ENCODE results near the gene NTHL1.

NTHL1 gene

GRCh38 chr16:2046893-2047329 is 723 bp downstream of the NTHL1 start:
- Histone ChIP-seq H3K27ac (ENCODE audit: extremely low read depth, low read depth, low read length) (peak overlapping the region; percentile 58; the same call in 1 of the 2 replicates), H3K4me1 (ENCODE audit: control insufficient read depth, insufficient read depth, low read length) (no peaks in the 10 kb centered on the region), H3K9me3 (ENCODE audit: control insufficient read depth, insufficient read depth, low read depth, low read length) (no peaks in the 10 kb centered on the region), H3K4me3 (ENCODE audit: low read depth, low read length) (peak overlapping the region; percentile 82), H3K36me3 (ENCODE audit: control insufficient read depth in 2 of 2, insufficient read depth in 1 of 2, low read length in 2 of 2) (peaks cover 13 to 31% of the 10 kb centered on the region in 2 experiments; a peak in 2 of 3 replicates)
- CTCF ChIA-PET: interaction anchor here (0.6 to 2.6 kb wide), 7 partner anchors 15 to 133 kb away, joined by 3 to 12 read pairs (median 5); no protein-coding TSS in a partner anchor
- TF ChIP-seq HIC1 (tag by site-specific recombination; IDR thresholded peaks at IDR 0.05) (peak; percentile 42; the same call in 1 of the 2 replicates), ZNF114 (tag by site-specific recombination; IDR thresholded peaks at IDR 0.05) (no peak), GLIS2 (tag by site-specific recombination; IDR thresholded peaks at IDR 0.05) (no peak), ZNF223 (tag by site-specific recombination; IDR thresholded peaks at IDR 0.05) (no peak), ZNF621 (tag by site-specific recombination; IDR thresholded peaks at IDR 0.05) (no peak), MYNN (tag by site-specific recombination; IDR thresholded peaks at IDR 0.05; ENCODE audit: borderline replicate concordance) (no peak), SP2 (tag by site-specific recombination; IDR thresholded peaks at IDR 0.05) (no peak), PRDM10 (tag by site-specific recombination; IDR thresholded peaks at IDR 0.05) (peak; percentile 94), ZNF341 (tag by site-specific recombination; IDR thresholded peaks at IDR 0.05; ENCODE audit: low read depth) (0 out of 2 replicates have a peak, but pooled peaks have one; percentile 3), ZNF76 (tag by site-specific recombination; IDR thresholded peaks at IDR 0.05; ENCODE audit: borderline replicate concordance, low read depth) (0 out of 2 replicates have a peak, but pooled peaks have one; percentile 20)
- POLR2A ChIA-PET: interaction anchor here (1.4 to 3.3 kb wide), 4 partner anchors 9 to 108 kb away, joined by 4 to 37 read pairs (median 12); partner anchors contain the start of genes NHERF2, RPS2 and TRAF7

- H3K4me3 ChIP-seq (ENCODE audit: low read depth, low read length): no peak overlapping the region
- H3K36me3 ChIP-seq (ENCODE audit: control insufficient read depth in 2 of 2, insufficient read depth in 1 of 2, low read length in 2 of 2): peaks cover 13 to 24% of the 10 kb centered on the region in 2 experiments; a peak in 2 of 3 replicates
- ChIA-PET POLR2A (interaction anchor here (1.6 to 3.3 kb wide), 2 partner anchors 19 to 109 kb away, joined by 15 to 37 read pairs; partner anchors contain the start of genes NHERF2 and TRAF7), CTCF (interaction anchor here (0.6 to 2.6 kb wide), 7 partner anchors 14 to 133 kb away, joined by 3 to 12 read pairs (median 5); no protein-coding TSS in a partner anchor)
- no peaks in the 10 kb centered on the region for H3K9me3 ChIP-seq (ENCODE audit: control insufficient read depth, insufficient read depth, low read depth, low read length)
- no peaks in the 10 kb centered on the region for H3K4me1 ChIP-seq (ENCODE audit: control insufficient read depth, insufficient read depth, low read length)
- no peak overlapping the region for H3K27ac ChIP-seq (ENCODE audit: extremely low read depth, low read depth, low read length)
- TF ChIP-seq ZFHX2 (tag by site-specific recombination; conservative IDR thresholded peaks at IDR 0.05): peak; percentile 55
- peak; percentile 22; the same call in 1 of the 2 replicates for TF ChIP-seq KLF1 (tag by site-specific recombination; IDR thresholded peaks at IDR 0.05)
- no peak for TF ChIP-seq PRDM2 (tag by site-specific recombination; IDR thresholded peaks at IDR 0.05; ENCODE audit: borderline replicate concordance)
- TF ChIP-seq EGR2 (tag by site-specific recombination; IDR thresholded peaks at IDR 0.05; ENCODE audit: low read depth): peak; percentile 13; the same call in 1 of the 2 replicates
- no peak for TF ChIP-seq ZNF175 (tag by site-specific recombination; IDR thresholded peaks at IDR 0.05)
- no peak for TF ChIP-seq ZNF473 (tag by site-specific recombination; IDR thresholded peaks at IDR 0.05)
- no peak for TF ChIP-seq ZNF221 (tag by site-specific recombination; IDR thresholded peaks at IDR 0.05; ENCODE audit: borderline replicate concordance)
- no peak for TF ChIP-seq ZNF530 (tag by site-specific recombination; IDR thresholded peaks at IDR 0.05; ENCODE audit: low read depth)
- TF ChIP-seq ZNF837 (tag by site-specific recombination; IDR thresholded peaks at IDR 0.05): no peak
Observed at GRCh38 chr16:2045965-2046892, 1.4 kb downstream of the NTHL1 start.
